GM03348 (cell line): ENCODE measurements around the gene LTBP4.

ENCODE experiments used
- DNase-seq: peaks from one replicate; pipeline ENCODE4 v3.0.0; 2012; ENCODE audit warnings: low spot score

LTBP4 gene

GRCh38 chr19:40663695-40664692 lies 62.8 kb downstream of the LTBP4 start:
- DNase-seq: peak; percentile 48

GRCh38 chr19:40666803-40667438 lies 65.8 kb downstream of the LTBP4 start:
- DNase-seq: no peak

GRCh38 chr19:40667602-40668001 lies 66.4 kb downstream of the LTBP4 start:
- no peak for DNase-seq

- no peak for DNase-seq
These were observed 67.9 kb downstream of the LTBP4 start for GRCh38 chr19:40668991-40669614.

GRCh38 chr19:40671404-40671803 lies 70.2 kb downstream of the LTBP4 start:
- no peak for DNase-seq

GRCh38 chr19:40672038-40672437 lies 70.9 kb downstream of the LTBP4 start:
- no peak for DNase-seq

GRCh38 chr19:40672573-40673299 lies 71.6 kb downstream of the LTBP4 start:
- no peak for DNase-seq

GRCh38 chr19:40673397-40673796 lies 72.2 kb downstream of the LTBP4 start:
- DNase-seq: no peak

GRCh38 chr19:40674291-40674690 lies 73.1 kb downstream of the LTBP4 start:
- DNase-seq: no peak

- DNase-seq: no peak
These were observed 76.0 kb downstream of the LTBP4 start for GRCh38 chr19:40677156-40677555.
